GM19463 (cell line): ENCODE results near the gene CYP26A1.

Experiments used
- ATAC-seq: cut with Tn5 transposase; IDR thresholded peaks from one replicate; pipeline ENCODE4 v1.9.1; 2021; ENCODE audit warnings: mild to moderate bottlenecking, moderate library complexity; ENCODE audit not compliant: unreplicated experiment

Gene CYP26A1

DNA sequence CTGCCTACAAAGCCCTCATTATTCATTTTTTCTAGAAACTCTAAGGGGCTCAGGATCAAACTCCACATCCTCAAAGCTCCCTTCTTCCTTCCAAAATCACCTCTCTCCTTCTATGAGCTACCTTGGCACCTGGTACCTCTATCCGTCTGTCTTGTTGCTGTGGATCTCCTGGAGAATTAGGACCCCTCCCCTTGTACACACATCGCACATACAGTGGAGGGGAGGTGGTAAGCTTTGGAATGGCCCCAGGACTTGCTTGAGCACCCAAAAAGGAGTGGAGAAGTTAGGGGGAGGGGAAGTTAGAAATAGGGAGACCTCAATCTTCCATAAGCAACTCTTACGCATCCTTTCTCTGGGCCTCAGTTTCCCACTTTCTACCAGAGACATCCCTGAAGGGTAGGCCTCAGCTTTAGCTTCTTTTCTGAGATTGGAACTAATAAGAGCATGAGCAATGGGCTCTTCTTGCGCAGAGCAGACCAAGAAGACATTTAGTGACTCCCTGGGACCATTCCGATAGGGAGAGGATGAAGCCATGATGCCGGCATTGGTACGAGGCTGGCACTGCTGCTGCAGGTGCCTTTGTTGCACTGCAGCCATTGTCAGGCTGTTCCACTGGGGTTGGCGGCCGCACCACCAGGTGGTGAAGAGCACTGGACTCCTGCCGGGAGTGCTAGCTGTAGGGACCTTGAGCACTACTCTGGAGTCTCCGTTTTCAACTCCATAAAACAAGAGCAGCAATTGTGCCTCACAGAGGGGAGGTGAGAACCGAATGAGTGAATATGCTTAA, 8.6 kb upstream of the CYP26A1 start:
- ATAC-seq: no peak

DNA sequence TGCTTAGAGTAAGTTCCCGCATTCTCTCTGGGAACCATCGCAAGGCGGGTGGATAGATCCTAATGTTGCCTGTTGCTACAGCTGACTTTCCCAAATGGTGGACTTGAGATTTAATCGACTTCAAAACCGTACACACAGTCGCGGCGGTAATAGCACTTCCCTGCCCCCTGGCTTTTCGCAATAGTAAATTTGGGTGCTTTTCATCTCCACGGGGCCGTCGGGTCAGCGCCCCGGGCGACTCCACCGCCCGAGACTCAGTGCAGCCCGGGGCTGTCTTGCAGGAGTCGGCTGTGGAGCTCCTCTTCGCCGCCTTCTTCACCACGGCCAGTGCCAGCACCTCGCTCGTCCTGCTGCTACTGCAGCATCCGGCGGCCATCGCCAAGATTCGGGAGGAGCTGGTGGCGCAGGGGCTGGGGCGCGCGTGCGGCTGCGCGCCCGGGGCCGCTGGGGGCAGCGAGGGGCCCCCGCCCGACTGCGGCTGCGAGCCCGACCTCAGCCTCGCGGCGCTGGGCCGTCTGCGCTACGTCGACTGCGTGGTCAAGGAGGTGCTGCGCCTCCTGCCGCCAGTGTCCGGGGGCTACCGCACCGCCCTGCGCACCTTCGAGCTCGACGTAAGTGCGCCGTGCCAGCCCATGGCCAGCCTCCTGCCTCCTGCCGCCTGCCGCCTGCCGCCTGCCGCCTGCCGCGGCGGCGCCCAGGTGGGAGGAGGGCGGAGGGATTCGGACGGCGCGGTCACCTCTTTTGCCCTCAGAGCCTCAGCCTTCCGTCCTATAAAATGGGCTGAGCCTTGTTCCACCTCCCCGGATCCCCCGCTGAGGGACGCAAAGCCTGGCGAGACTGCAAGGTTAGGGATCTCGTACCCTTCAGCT, 7.8 kb upstream of the CYP26A1 start:
- no peak for ATAC-seq

DNA sequence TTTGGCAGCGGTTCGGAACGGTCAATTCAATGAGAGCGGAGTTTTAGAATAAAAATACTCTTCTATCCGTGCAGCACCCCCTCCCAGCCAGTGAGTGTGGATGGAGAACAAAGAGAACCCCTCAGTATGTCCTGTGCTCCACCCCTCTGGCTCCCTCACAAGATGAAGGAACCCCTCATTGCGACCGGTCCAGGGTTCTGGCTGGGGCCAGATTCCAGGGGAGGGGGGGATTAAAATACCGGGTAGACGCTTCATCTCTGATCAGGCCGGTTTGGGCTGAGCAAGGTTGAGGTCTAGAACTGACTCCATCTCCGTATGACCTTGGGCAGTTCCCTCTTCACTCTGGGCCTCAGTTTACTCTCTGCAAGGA, 7.2 kb upstream of the CYP26A1 start:
- no peak for ATAC-seq

DNA sequence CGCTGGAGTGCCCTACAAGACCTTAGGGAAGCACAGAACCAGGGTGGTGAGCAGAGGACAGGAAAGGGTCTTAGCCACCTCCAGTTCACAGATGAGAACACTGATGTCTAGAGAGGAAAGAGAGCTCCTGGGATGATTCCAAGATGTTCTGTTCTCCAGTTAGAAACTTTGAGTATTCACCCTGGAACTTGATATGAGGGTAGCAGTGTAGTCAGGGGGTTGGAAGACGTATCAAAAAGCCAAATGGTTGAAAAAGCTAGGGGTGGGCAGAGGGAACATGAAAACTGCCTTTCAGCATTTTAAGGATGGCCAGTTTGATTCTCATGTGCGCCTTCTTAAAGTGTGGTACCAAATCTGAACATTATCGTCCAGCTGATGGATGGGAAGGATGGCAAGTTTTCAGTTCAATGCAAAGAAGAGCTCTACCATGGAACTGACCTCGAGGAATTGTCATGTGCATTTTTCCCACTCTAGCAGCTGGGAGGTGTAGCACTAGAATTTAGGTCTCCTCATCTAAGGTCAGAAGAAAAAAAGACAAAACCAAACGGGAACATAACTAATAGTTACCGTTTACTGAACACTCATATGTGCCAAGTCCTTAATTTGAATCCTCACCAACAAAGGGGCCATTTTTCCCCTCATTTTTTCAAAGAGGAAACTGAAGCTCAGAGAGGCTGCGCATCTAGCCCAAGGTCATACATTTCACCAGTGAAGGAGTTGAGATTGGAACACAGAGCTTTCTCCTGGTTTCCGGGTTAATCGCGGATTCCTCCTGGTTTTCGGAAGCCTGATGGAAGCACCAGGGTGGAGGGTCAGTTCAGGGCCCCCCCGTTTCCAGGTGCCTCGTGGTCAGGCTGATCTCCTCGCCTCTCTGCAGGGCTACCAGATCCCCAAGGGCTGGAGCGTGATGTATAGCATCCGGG, 6.0 kb upstream of the CYP26A1 start:
- no peak for ATAC-seq

DNA sequence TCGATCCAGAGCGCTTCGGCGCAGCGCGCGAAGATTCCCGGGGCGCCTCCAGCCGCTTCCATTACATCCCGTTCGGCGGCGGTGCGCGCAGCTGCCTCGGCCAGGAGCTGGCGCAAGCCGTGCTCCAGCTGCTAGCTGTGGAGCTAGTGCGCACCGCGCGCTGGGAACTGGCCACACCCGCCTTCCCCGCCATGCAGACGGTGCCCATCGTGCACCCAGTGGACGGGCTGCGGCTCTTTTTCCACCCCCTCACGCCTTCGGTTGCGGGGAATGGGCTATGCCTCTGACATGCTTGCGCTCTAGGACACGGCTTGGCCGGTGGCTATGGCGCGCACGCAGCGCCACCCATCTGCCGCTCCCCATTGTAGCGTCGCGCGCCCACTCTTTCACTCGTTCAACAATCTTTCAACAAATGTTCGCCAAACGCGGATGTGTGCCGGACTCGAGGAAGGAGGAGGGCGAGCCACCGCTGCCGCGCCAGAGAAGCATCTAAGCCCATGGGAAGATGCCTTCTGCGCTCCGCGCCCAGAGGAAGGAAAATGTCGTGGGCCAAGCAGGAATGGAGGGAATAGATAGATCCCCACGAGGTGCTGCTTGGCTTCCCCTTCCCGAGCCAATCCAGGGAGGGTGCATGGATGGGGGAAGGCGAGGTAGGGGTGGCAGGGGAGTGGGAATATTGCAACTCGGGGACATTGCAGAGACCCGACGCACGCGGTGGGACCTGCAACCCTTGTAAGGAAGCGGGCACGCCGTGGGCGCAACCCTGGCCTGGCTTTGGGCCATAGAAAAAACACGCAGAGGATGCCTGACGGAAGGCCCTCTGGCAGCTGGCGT, 5.1 kb upstream of the CYP26A1 start:
- ATAC-seq: no peak

DNA sequence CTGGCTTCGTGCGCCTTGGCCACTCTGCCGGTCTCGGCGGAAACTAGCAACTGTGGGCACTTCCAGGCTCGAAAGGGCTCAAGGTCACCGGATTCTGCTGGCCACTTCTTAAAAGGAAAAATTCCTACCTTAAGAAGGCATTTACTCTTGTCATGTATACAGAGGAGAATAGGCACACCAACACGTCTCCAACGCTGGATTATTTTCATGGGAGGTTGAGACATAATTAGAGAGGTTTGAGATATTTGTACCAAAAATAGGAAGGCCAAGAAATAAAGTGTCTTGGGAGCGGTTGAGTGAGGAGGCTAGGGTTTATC, 4.5 kb upstream of the CYP26A1 start:
- no peak for ATAC-seq

DNA sequence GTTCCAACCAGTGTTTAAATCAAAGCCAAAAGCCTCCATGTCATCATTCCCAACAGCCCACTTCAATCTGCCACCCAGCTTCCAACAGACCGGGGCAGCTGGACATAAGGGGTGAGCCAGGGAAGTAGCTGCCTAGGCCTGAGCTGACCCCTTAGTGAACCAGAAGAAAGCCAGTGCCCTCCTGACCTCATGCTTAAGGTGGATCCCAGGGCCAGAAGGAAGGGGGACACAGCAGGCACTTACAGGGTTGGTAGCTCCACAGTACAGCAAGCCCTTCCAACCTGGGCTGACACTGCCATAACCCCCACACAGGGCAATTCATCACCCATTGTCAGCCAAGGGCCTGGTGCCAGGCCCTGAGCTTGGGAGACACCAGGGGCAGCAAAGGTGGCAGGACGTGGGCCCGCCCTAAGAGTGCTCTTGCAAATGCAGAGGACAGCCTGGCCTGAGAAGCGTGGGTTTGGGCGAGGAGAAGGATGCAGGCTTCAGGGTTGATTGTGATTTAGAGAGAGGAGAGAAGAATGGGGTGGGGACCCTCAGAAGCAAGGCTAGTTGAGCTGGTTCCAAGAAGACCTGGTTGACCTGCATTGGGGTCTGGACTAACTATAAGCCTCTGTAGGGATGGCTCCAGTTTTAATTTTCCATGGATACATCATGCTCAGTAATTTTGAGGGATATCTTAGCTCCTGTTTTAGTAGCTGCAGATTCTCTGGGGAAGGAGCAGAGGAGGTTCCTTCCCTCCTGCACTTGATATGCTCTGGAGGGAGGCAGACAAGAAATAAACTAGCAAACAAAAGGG, 3.1 kb upstream of the CYP26A1 start:
- no peak for ATAC-seq

DNA sequence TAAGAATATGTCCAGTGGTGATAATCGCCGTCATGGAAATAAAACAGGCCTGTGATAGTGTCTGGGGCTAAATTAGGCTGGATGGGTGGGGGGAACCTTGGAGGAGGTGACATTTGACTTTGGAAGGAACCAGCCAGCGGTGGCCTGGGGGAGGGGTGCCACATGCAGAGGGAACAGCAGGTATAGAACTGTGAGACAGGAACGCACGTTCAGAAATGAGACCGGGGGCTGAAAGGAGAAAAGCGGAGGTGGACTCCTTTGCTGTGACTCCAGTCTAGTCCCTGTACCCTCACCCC, 2.6 kb upstream of the CYP26A1 start:
- no peak for ATAC-seq

DNA sequence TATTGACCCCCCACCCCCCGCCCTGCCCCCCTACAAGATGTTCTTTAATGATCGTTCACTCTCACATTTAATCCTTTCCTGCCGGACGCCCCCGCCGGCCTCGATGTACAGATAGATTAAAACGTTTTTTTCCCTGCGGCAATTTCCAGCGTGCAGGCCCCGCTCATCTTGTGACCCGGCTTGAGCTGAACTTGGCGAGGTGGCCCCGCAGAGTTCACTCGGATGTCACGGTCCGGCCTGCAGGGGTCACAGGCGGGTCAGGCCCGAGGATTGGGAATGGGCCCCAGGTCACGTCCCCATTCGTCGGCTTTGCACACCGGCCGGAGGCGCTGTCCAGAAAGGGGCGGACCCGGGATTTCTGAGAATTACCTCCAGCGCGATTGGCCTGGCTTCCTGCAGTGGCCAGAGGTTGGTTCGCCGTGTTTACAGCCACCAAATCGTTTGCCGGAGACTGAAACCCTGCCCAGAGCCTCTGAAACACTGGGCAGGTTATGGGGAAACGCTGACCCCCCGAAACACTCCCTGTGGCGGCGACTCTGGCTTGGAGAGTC, 1.9 kb upstream of the CYP26A1 start:
- ATAC-seq: no peak

DNA sequence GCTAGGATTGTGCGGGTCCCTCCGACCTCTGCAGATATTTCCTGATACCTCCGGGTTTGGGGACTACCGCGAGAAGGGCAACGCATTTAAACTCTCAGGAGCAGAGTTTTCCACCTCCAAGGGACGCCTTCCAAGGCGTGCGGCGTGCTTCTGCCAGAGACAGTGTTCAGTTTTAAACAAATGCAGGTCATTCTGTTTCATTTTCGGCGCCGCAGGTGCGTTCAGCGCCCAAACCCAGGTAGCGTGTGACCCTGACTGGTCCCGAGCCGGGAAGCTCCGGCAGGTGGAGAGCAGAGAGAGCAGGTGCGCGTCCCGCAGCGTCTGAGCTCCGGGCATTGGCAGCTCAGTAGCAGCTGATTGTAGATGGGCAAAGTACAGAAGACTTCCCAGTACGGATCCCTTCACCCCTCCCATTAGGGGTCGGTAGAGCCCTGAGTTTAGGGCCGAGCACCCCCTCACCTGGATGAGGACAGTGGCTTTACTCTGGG, 1.4 kb upstream of the CYP26A1 start:
- no peak for ATAC-seq

DNA sequence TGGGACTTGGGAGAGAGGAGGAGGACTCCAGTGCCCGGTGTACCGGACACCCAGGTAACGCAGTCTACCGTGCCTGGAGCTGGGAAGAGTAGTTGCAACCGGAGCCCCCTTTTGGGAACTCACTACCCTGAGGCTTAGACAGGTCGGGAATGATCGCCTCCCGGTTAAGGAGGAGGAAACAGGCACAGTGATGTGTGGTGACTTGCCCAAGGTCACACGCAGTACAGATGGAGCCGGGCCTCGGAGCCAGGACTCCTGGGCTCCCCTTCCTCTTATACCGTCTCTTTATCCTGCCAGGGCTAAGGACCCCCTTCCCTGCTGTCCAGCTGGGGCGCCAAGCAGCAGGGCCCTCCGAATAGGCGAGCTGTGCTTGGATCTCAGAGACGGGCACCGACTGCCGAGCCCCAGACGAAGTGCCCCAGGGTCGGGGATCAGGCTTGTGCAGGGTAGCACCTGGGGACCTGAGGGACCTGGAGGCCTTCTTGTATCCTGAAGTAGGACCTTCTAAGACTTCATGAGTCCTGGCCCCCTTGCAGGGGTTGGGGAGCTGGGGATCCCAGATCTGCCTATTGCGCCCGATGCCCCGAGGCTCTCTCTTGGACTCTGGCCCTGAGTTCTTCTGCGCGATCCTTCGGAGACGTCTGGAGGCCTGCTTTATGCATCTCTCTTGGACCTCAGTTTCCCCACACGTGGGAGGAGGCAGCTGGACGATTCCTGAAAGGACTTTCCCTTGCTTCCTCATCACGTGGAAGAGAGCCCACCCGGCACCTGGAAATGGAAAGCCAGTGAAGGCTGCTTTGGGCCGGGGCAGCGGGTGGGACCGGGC, 767 bp upstream of the CYP26A1 start:
- ATAC-seq: no peak

DNA sequence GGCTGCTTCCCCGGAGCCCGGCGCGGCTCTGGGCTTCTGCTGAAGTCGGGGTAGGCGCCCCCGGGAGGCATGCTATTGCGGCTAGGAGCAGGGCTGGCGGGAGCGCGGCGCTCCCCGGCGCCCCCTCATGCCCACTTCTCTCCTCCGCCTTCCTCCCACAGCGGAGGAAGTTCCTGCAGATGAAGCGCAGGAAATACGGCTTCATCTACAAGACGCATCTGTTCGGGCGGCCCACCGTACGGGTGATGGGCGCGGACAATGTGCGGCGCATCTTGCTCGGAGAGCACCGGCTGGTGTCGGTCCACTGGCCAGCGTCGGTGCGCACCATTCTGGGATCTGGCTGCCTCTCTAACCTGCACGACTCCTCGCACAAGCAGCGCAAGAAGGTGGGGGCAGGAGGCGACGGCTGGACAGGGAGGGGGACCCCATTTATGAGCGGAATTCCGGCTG, 479 bp downstream of the CYP26A1 start:
- ATAC-seq: no peak

DNA sequence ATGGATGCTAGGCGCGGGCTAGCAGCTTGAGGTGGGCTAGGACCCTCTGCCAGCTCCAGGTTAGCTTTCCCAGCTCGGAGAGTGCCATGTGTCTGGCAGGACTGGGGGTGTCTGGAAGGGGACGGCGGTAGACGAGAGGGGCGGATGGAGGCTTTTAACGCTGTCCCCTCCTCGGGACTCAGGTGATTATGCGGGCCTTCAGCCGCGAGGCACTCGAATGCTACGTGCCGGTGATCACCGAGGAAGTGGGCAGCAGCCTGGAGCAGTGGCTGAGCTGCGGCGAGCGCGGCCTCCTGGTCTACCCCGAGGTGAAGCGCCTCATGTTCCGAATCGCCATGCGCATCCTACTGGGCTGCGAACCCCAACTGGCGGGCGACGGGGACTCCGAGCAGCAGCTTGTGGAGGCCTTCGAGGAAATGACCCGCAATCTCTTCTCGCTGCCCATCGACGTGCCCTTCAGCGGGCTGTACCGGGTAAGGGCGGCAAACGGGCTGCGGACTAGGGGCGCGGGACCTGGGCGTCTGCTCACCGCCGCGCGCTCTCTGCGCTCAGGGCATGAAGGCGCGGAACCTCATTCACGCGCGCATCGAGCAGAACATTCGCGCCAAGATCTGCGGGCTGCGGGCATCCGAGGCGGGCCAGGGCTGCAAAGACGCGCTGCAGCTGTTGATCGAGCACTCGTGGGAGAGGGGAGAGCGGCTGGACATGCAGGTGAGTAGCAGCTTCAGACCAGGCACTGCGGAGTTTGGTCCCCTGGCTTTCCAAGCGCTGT, 1.1 kb downstream of the CYP26A1 start:
- ATAC-seq: no peak

DNA sequence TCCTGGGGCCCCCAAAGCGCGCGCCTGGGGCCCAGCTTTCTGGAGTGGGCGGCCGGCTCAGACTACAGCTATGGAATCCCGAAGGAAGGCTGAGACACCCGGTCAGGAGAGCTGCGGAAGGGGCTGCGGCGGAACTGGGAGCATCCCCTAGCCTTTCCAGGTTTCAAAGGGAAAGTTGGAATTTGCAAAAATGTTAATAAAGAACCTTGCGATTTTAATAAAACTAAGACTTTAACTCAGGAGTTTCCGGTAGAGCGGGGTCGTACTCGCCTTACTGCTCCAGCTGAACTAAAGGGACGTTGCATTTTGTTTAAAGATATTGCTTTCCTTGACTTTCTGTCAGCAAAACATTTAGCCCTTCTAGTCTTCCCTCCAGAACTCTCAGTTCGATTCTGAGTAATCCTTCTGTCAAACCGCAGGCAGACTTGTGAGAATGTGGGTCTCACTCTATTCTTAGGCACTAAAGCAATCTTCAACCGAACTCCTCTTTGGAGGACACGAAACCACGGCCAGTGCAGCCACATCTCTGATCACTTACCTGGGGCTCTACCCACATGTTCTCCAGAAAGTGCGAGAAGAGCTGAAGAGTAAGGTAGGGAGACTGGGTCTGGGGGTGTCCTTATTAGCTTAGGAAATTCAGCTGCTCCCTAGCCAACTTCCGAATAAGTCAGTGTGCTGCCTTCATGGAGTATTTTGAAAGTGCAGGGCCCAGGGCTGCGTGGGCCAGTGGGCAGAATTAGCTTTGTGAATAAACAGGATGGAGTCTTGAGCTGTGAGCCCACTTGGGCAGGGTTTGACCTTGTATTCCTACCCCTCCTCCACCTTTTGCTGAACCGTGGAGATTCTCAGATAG, 1.9 kb downstream of the CYP26A1 start:
- ATAC-seq: no peak

DNA sequence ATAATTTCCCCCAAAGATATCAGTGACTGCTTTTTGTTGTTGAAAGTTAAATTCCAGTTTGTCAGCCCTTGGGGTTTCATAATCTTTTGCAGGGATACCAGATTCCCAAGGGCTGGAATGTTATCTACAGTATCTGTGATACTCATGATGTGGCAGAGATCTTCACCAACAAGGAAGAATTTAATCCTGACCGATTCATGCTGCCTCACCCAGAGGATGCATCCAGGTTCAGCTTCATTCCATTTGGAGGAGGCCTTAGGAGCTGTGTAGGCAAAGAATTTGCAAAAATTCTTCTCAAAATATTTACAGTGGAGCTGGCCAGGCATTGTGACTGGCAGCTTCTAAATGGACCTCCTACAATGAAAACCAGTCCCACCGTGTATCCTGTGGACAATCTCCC, 3.2 kb downstream of the CYP26A1 start:
- no peak for ATAC-seq

DNA sequence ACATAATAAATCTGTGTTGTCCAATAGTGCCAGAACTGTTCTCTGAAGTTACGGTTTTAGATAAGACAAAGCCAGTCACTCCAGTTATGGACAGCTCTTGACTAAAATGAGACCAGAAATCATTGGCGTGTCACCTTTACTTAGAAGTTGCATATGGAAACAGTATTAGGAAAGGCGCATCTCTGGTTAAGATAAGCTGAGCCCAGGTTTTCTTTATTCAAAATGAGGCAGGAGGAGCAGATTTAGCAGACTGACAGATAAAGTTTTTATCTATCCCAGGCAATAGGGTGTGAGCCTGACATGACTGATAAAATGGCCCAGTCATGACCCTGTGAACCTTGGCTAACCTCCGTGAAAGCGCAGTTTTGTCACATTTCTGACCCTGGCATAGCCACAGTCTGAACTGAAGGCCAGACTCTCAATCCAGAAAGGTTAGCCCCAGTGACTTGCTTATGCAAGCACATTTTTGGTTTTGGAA, 4.2 kb downstream of the CYP26A1 start:
- no peak for ATAC-seq
